ENCODE data around the gene GPC6. TPM values are rescaled to one million over a fixed set of nuclear protein-coding genes. Genes with fewer than 3 reads are reported as not detected.

The GPC6 gene
- total RNA-seq, 3 donors from 2014 or later (not counting 1 experiment from before 2014, with no cell fraction given): not detected

- intact Hi-C loops (cut with micrococcal nuclease): no loop called here
- Histone ChIP-seq H3K9me3 (ENCODE audit: control insufficient read depth, insufficient read depth, low read length) (no peaks in the 10 kb centered on the region), H3K4me3 (ENCODE audit: low read length) (no peak overlapping the region), H3K36me3 (ENCODE audit: control insufficient read depth, insufficient read depth, low read length) (no peaks in the 10 kb centered on the region), H3K4me1 (ENCODE audit: control insufficient read depth, insufficient read depth, low read length) (no peaks in the 10 kb centered on the region), H3K27me3 (ENCODE audit: control insufficient read depth, insufficient read depth, low read length) (no peaks in the 10 kb centered on the region), H3K27ac (ENCODE audit: low read length) (no peak overlapping the region)
- no peak overlapping the region for H3K27ac Mint-ChIP-seq
- H3K36me3 Mint-ChIP-seq: no peaks in the 10 kb centered on the region
- no peak for DNase-seq
- no peaks in the 10 kb centered on the region for H3K4me1 Mint-ChIP-seq
- 88% methylated on average over 4 of the region's 4 CpGs for WGBS (ENCODE audit: insufficient coverage)
- no peaks in the 10 kb centered on the region for H3K27me3 Mint-ChIP-seq (ENCODE audit: low read depth in 2 of 2)
- no peak overlapping the region for H3K4me3 Mint-ChIP-seq
- H3K9me3 Mint-ChIP-seq: no peaks in the 10 kb centered on the region
- TF ChIP-seq CTCF (IDR thresholded peaks at IDR 0.05): no peak
- no peak for ATAC-seq
These were observed 710.3 kb downstream of the GPC6 start for GRCh38 chr13:93936901-93937300.

- Histone ChIP-seq H3K9me3 (ENCODE audit: control insufficient read depth, insufficient read depth, low read length) (no peaks in the 10 kb centered on the region), H3K4me3 (ENCODE audit: low read length) (no peak overlapping the region), H3K4me1 (ENCODE audit: control insufficient read depth, insufficient read depth, low read length) (no peaks in the 10 kb centered on the region), H3K36me3 (ENCODE audit: control insufficient read depth, insufficient read depth, low read length) (no peaks in the 10 kb centered on the region), H3K27me3 (ENCODE audit: control insufficient read depth, insufficient read depth, low read length) (no peaks in the 10 kb centered on the region), H3K27ac (ENCODE audit: low read length) (no peak overlapping the region)
- Mint-ChIP-seq H3K27ac (no peak overlapping the region), H3K4me3 (no peak overlapping the region), H3K27me3 (ENCODE audit: low read depth in 2 of 2) (no peaks in the 10 kb centered on the region), H3K9me3 (peaks cover 0 to 2% of the 10 kb centered on the region in 2 donors), H3K4me1 (no peaks in the 10 kb centered on the region), H3K36me3 (no peaks in the 10 kb centered on the region)
- no peak for TF ChIP-seq CTCF (IDR thresholded peaks at IDR 0.05)
- intact Hi-C loops (cut with micrococcal nuclease): no loop called here
- 83% methylated on average over 1 of the region's 2 CpGs for WGBS (ENCODE audit: insufficient coverage)
- no peak for ATAC-seq
- no peak for DNase-seq
These were observed 714.8 kb downstream of the GPC6 start for GRCh38 chr13:93941444-93941843.

DNA sequence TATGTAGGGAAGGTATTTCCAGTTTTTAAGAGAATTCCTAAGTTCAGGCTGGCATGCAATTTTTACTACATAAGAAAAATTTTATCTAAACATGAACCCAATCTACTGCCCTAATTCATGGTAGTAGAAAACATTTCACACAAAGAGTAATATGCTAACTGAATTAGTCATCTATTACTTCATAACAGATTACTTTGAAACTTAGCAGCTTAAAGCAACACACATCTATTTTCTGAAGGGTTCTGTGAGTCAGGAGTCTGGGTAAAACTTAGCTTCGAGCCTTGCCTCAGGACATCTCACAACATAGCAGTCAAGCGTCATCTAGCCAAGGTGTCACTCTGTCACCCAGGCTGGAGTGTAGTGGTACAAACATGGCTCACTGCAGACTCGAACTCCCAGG is 715.4 kb downstream of the GPC6 start:
- WGBS (ENCODE audit: insufficient coverage): 82% methylated on average over 3 of the region's 3 CpGs
- ATAC-seq: no peak
- H3K4me3 Mint-ChIP-seq: no peak overlapping the region
- H3K27ac Mint-ChIP-seq: no peak overlapping the region
- intact Hi-C loops (cut with micrococcal nuclease): no loop called here
- peaks cover 0 to 2% of the 10 kb centered on the region in 2 donors for H3K9me3 Mint-ChIP-seq
- TF ChIP-seq CTCF (IDR thresholded peaks at IDR 0.05): no peak
- Histone ChIP-seq H3K27ac (ENCODE audit: low read length) (no peak overlapping the region), H3K9me3 (ENCODE audit: control insufficient read depth, insufficient read depth, low read length) (no peaks in the 10 kb centered on the region), H3K27me3 (ENCODE audit: control insufficient read depth, insufficient read depth, low read length) (no peaks in the 10 kb centered on the region), H3K4me3 (ENCODE audit: low read length) (no peak overlapping the region), H3K36me3 (ENCODE audit: control insufficient read depth, insufficient read depth, low read length) (no peaks in the 10 kb centered on the region), H3K4me1 (ENCODE audit: control insufficient read depth, insufficient read depth, low read length) (no peaks in the 10 kb centered on the region)
- no peaks in the 10 kb centered on the region for H3K27me3 Mint-ChIP-seq (ENCODE audit: low read depth in 2 of 2)
- no peak for DNase-seq
- H3K4me1 Mint-ChIP-seq: no peaks in the 10 kb centered on the region
- no peaks in the 10 kb centered on the region for H3K36me3 Mint-ChIP-seq

- TF ChIP-seq CTCF (IDR thresholded peaks at IDR 0.05): no peak
- H3K4me3 ChIP-seq (ENCODE audit: low read length): no peak overlapping the region
These were observed 719.0 kb downstream of the GPC6 start for GRCh38 chr13:93945621-93946020.

More at GRCh38 chr13:93945621-93946020, 719.0 kb downstream of the GPC6 start:
- ATAC-seq (no peak), DNase-seq (no peak)
- Mint-ChIP-seq H3K4me3 (no peak overlapping the region), H3K36me3 (no peaks in the 10 kb centered on the region), H3K27me3 (ENCODE audit: low read depth in 2 of 2) (no peaks in the 10 kb centered on the region), H3K9me3 (peaks cover 0 to 2% of the 10 kb centered on the region in 2 donors), H3K4me1 (no peaks in the 10 kb centered on the region), H3K27ac (no peak overlapping the region)
- Histone ChIP-seq H3K27ac (ENCODE audit: low read length) (no peak overlapping the region), H3K36me3 (ENCODE audit: control insufficient read depth, insufficient read depth, low read length) (no peaks in the 10 kb centered on the region), H3K4me1 (ENCODE audit: control insufficient read depth, insufficient read depth, low read length) (no peaks in the 10 kb centered on the region), H3K27me3 (ENCODE audit: control insufficient read depth, insufficient read depth, low read length) (no peaks in the 10 kb centered on the region), H3K9me3 (ENCODE audit: control insufficient read depth, insufficient read depth, low read length) (no peaks in the 10 kb centered on the region)
- WGBS (ENCODE audit: insufficient coverage): 85% methylated on average over 3 of the region's 3 CpGs
- intact Hi-C loops (cut with micrococcal nuclease): no loop called here

Data from natural killer cell (primary cell).